PFSK-1 (cell line): Measurements from ENCODE around the gene ELMO1.

Experiments used
- FOXP2 ChIP-seq: optimal IDR thresholded peaks from 2 replicates; pipeline ENCODE3; 2011; ENCODE audit warnings: borderline replicate concordance, control low read depth, inconsistent platforms; ENCODE audit not compliant: insufficient read depth; ENCODE audit errors: extremely low read length, extremely low read depth
- POLR2AphosphoS5 ChIP-seq: IDR thresholded peaks from 2 replicates; pipeline ENCODE4 v1.6.1; 2012; ENCODE audit warnings: low read depth, mild to moderate bottlenecking, control low read depth, low read length, moderate library complexity
- REST ChIP-seq, 2 experiments: IDR thresholded peaks; 2 replicates each; pipeline versions ENCODE4 v1.6.1 to v1.8.0; 2011 to 2012; ENCODE audit warnings: low read depth in 2 of 2, low read length in 2 of 2, control low read depth in 1 of 2, inconsistent platforms in 1 of 2, mild to moderate bottlenecking in 1 of 2, moderate library complexity in 1 of 2; ENCODE audit not compliant: insufficient read depth in 1 of 2
- SIN3A ChIP-seq: IDR thresholded peaks from 2 replicates; pipeline ENCODE4 v1.6.1; 2012; ENCODE audit warnings: mild to moderate bottlenecking, low read length, moderate library complexity, borderline replicate concordance; ENCODE audit not compliant: insufficient read depth
- TAF1 ChIP-seq: IDR thresholded peaks from 2 replicates; pipeline ENCODE4 v1.6.1; 2012; ENCODE audit warnings: low read length, control low read depth, borderline replicate concordance; ENCODE audit not compliant: insufficient read depth

The ELMO1 gene

GRCh38 chr7:37079420-37079819 is 369.2 kb downstream of the ELMO1 start:
- TF ChIP-seq FOXP2 (no peak), SIN3A (no peak), REST (IDR thresholded peaks at IDR 0.05; ENCODE audit: insufficient read depth in 1 of 2, low read depth in 2 of 2, low read length in 2 of 2) (no peak), TAF1 (no peak), POLR2AphosphoS5 (no peak)

GRCh38 chr7:37076668-37077067 is 372.0 kb downstream of the ELMO1 start:
- no peak for TF ChIP-seq TAF1
- no peak for TF ChIP-seq REST (IDR thresholded peaks at IDR 0.05; ENCODE audit: insufficient read depth in 1 of 2, low read depth in 2 of 2, low read length in 2 of 2)
- TF ChIP-seq POLR2AphosphoS5 = no peak

GRCh38 chr7:37074370-37074769 is 374.3 kb downstream of the ELMO1 start:
- TF ChIP-seq TAF1 (no peak), REST (IDR thresholded peaks at IDR 0.05; ENCODE audit: insufficient read depth in 1 of 2, low read depth in 2 of 2, low read length in 2 of 2) (no peak), FOXP2 (no peak)

GRCh38 chr7:37071124-37071523 is 377.5 kb downstream of the ELMO1 start:
- TF ChIP-seq POLR2AphosphoS5 = no peak
- TF ChIP-seq FOXP2 = no peak
- no peak for TF ChIP-seq REST (IDR thresholded peaks at IDR 0.05; ENCODE audit: insufficient read depth in 1 of 2, low read depth in 2 of 2, low read length in 2 of 2)
- TF ChIP-seq SIN3A = no peak
- no peak for TF ChIP-seq TAF1

- TF ChIP-seq POLR2AphosphoS5 (no peak), SIN3A (no peak), REST (IDR thresholded peaks at IDR 0.05; ENCODE audit: insufficient read depth in 1 of 2, low read depth in 2 of 2, low read length in 2 of 2) (no peak), TAF1 (no peak), FOXP2 (no peak)
Measured at GRCh38 chr7:37070471-37070870, 378.2 kb downstream of the ELMO1 start.
